A549 (cell line): Measurements from ENCODE around the gene OCA2. TPM values are rescaled to one million over a fixed set of nuclear protein-coding genes. Genes with fewer than 3 reads are reported as not detected.

Experiments used
- ATAC-seq, 2 experiments: fragments of 200-7000 bp in 1 of 2; fragments of >200 bp in 1 of 2; cut with Nextera tagmentation in 1 of 2; cut with Tn5 transposase in 1 of 2; 3 replicates each; pipeline versions ENCODE4 v1.8.0 to v1.9.1; 2018 to 2020; ENCODE audit warnings: mild to moderate bottlenecking in 1 of 2, moderate library complexity in 1 of 2
- CTCF ChIA-PET: fragments of 300-600 bp; sonication (Branson Sonifier 250); formaldehyde crosslinking; extraction: SDS; loops from one replicate; lab custom pipeline; 2021; ENCODE audit warnings: antibody characterized with exemption, inconsistent platforms; lab: Yijun Ruan, JAX
- POLR2A ChIA-PET: fragments of 350-600 bp; formaldehyde crosslinking; extraction: SDS; loops from one replicate; lab custom pipeline; 2021; ENCODE audit warnings: antibody characterized with exemption, inconsistent platforms; lab: Yijun Ruan, JAX
- DNase-seq, 2 experiments: peaks; one replicate each; pipeline versions ENCODE4 v3.0.0 to v3.0.0-alpha.2; 2011 to 2016; ENCODE audit warnings: low read depth in 1 of 2, low spot score in 1 of 2
- FAIRE-seq: peaks from 2 replicates; lab custom pipeline; 2011; peaks lifted over from hg19 to GRCh38; lab: Jason Lieb, UNC
- H3K27ac ChIP-seq, 2 experiments: fragments of >200 bp; sonication (Bioruptor Twin); formaldehyde crosslinking; 3 replicates each; pipeline ENCODE4 v1.5.1; 2016 to 2017
- H3K4me1 ChIP-seq: fragments of >200 bp; sonication (Bioruptor Twin); formaldehyde crosslinking; 3 replicates; pipeline ENCODE4 v1.6.1; 2016
- H3K4me2 ChIP-seq: fragments of >200 bp; sonication (Bioruptor Twin); formaldehyde crosslinking; 3 replicates; pipeline ENCODE4 v1.6.1; 2016
- H3K4me3 ChIP-seq: fragments of >200 bp; sonication (Bioruptor Twin); formaldehyde crosslinking; 3 replicates; pipeline ENCODE4 v1.5.1; 2016
- H3K9me3 ChIP-seq: fragments of >200 bp; sonication (Bioruptor Twin); formaldehyde crosslinking; 3 replicates; pipeline ENCODE4 v1.6.1; 2016
- BHLHE40 ChIP-seq: IDR thresholded peaks from 2 replicates; pipeline ENCODE4 v1.6.1; 2012; ENCODE audit warnings: low read depth, low read length, inconsistent platforms
- CBX2 ChIP-seq: fragments of 200-600 bp; sonication (generic); IDR thresholded peaks from 2 replicates; pipeline ENCODE4 v1.6.1; 2016; ENCODE audit warnings: low read depth, mild to moderate bottlenecking, borderline replicate concordance
- CHD2 ChIP-seq: fragments of 150-350 bp; IDR thresholded peaks from 2 replicates; pipeline ENCODE4 v1.6.1; 2014; ENCODE audit warnings: low read length; ENCODE audit not compliant: partially characterized antibody
- CHD4 ChIP-seq: fragments of 200-600 bp; sonication (generic); IDR thresholded peaks from 2 replicates; pipeline ENCODE4 v1.6.1; 2016; ENCODE audit warnings: antibody characterized with exemption, mild to moderate bottlenecking, borderline replicate concordance
- EHMT2 ChIP-seq: fragments of 200-600 bp; sonication (generic); IDR thresholded peaks from 2 replicates; pipeline ENCODE4 v1.6.1; 2016; ENCODE audit warnings: antibody characterized with exemption, low read depth, mild to moderate bottlenecking, moderate library complexity
- GATA3 ChIP-seq: IDR thresholded peaks from 2 replicates; pipeline ENCODE4 v1.6.1; 2012; ENCODE audit warnings: borderline replicate concordance
- KDM1A ChIP-seq: fragments of 200-600 bp; sonication (generic); IDR thresholded peaks from 2 replicates; pipeline ENCODE4 v1.6.1; 2016; ENCODE audit warnings: low read depth, mild to moderate bottlenecking
- MAFK ChIP-seq: fragments of 450-650 bp; IDR thresholded peaks from 2 replicates; pipeline ENCODE4 v1.6.1; 2014; ENCODE audit not compliant: partially characterized antibody
- MYC ChIP-seq: IDR thresholded peaks from 2 replicates; pipeline ENCODE4 v1.6.1; 2012; ENCODE audit warnings: mild to moderate bottlenecking, inconsistent platforms, low read length, improper control_type of control experiment, borderline replicate concordance
- NPAS2 ChIP-seq: fragments of 250-450 bp; sonication (Bioruptor Pico); IDR thresholded peaks from 2 replicates; pipeline ENCODE4 v1.8.0; 2022; ENCODE audit warnings: mild to moderate bottlenecking, moderate library complexity, borderline replicate concordance
- NR3C1 ChIP-seq: fragments of >200 bp; sonication (Bioruptor Twin); formaldehyde crosslinking; IDR thresholded peaks from 3 replicates; pipeline ENCODE4 v1.6.1; 2017
- POLR2A ChIP-seq: IDR thresholded peaks from 2 replicates; pipeline ENCODE4 v1.6.1; 2012; ENCODE audit warnings: mild to moderate bottlenecking, low read length
- POLR2AphosphoS2 ChIP-seq: conservative IDR thresholded peaks from 2 replicates; pipeline ENCODE4 v1.6.1; 2012; ENCODE audit warnings: low read length, improper control_type of control experiment, inconsistent platforms
- RARB ChIP-seq: fragments of 250-450 bp; sonication (Bioruptor Pico); IDR thresholded peaks from 2 replicates; pipeline ENCODE4 v1.8.0; 2021; ENCODE audit warnings: mild to moderate bottlenecking, moderate library complexity
- RCOR1 ChIP-seq: fragments of 150-350 bp; IDR thresholded peaks from 2 replicates; pipeline ENCODE4 v1.6.1; 2014; ENCODE audit warnings: antibody characterized with exemption, low read length, low read depth
- RFX5 ChIP-seq: fragments of 450-650 bp; IDR thresholded peaks from 2 replicates; pipeline ENCODE4 v1.7.1; 2014; ENCODE audit warnings: antibody characterized with exemption, mild to moderate bottlenecking, moderate library complexity
- RNF2 ChIP-seq: fragments of 200-600 bp; sonication (generic); IDR thresholded peaks from 2 replicates; pipeline ENCODE4 v1.6.1; 2016; ENCODE audit warnings: low read depth, mild to moderate bottlenecking, antibody characterized with exemption, moderate library complexity, borderline replicate concordance
- SMC3 ChIP-seq: fragments of >200 bp; sonication (Bioruptor Twin); formaldehyde crosslinking; IDR thresholded peaks from 3 replicates; pipeline ENCODE4 v1.6.1; 2018; ENCODE audit warnings: inconsistent platforms
- SREBF2 ChIP-seq: fragments of 450-650 bp; IDR thresholded peaks from 2 replicates; pipeline ENCODE4 v1.6.1; 2014; ENCODE audit warnings: mild to moderate bottlenecking, moderate library complexity
- ZC3H11A ChIP-seq: fragments of 450-650 bp; IDR thresholded peaks from 2 replicates; pipeline ENCODE4 v1.6.1; 2014; ENCODE audit warnings: antibody characterized with exemption, mild to moderate bottlenecking
- ZNF302 ChIP-seq: fragments of 250-450 bp; sonication (Bioruptor Pico); IDR thresholded peaks from 2 replicates; pipeline ENCODE4 v1.9.0; 2021; ENCODE audit warnings: inconsistent platforms, mild to moderate bottlenecking, moderate library complexity
- ZSCAN20 ChIP-seq: fragments of 250-450 bp; sonication (Bioruptor Pico); IDR thresholded peaks from 2 replicates; pipeline ENCODE4 v1.8.0; 2022; ENCODE audit warnings: mild to moderate bottlenecking, moderate library complexity
- WGBS: methylation state at CpG from one replicate; pipeline ENCODE4 v1.1.6; 2017; ENCODE audit errors: missing lambda C conversion rate; 5-methylcytosine and 5-hydroxymethylcytosine counted together
- polyA plus RNA-seq, 4 experiments: library from polyadenylated mRNA; depleted of rRNA in 3 of 4; stranded (reverse); fragments of >200 nt; fragmentation: RNase III in 1 of 4; extraction: RNeasy Plus Mini Kit Qiagen cat#74134 plus additional on column Dnase treatment in 1 of 4; gene quantifications; 2 replicates in 3 of 4; 3 replicates in 1 of 4; pipeline ENCODE4 v1.2.3, GENCODE V29; 2011 to 2017
- TF ChIP-seq, protein P1 (sequence below): IDR thresholded peaks from 2 replicates; pipeline ENCODE4 v1.6.1; 2012
- TF ChIP-seq, protein P2 (sequence below): fragments of 250-450 bp; sonication (Bioruptor Pico); IDR thresholded peaks from 2 replicates; pipeline ENCODE4 v1.5.0; 2021; ENCODE audit warnings: mild to moderate bottlenecking, moderate library complexity, borderline replicate concordance
- TF ChIP-seq, protein P3 (sequence below): fragments of >200 bp; sonication (Bioruptor Twin); formaldehyde crosslinking; IDR thresholded peaks from 3 replicates; pipeline ENCODE4 v1.5.1; 2016
- TF ChIP-seq, protein P4 (sequence below): fragments of 450-650 bp; IDR thresholded peaks from 2 replicates; pipeline ENCODE4 v1.6.1; 2014; ENCODE audit warnings: antibody characterized with exemption

The OCA2 gene
- polyA plus RNA-seq, 2 of the 4 experiments (the other 2 are of a cell fraction): 0.17 to 0.25 TPM

- Histone ChIP-seq H3K27ac (no peak overlapping the region), H3K9me3 (no peaks in the 10 kb centered on the region), H3K4me3 (no peak overlapping the region), H3K4me2 (no peak overlapping the region), H3K4me1 (no peaks in the 10 kb centered on the region)
- CTCF ChIA-PET: interaction anchor here (1.2 to 7.0 kb wide), 8 partner anchors 8 to 103 kb away, joined by 3 to 63 read pairs (median 16); partner anchors contain the start of gene OCA2
- TF ChIP-seq BHLHE40 (no peak), RNF2 (no peak), MAFK (no peak), GATA3 (no peak), POLR2AphosphoS2 (no peak), MYC (no peak)
- TF ChIP-seq, protein P1, sequence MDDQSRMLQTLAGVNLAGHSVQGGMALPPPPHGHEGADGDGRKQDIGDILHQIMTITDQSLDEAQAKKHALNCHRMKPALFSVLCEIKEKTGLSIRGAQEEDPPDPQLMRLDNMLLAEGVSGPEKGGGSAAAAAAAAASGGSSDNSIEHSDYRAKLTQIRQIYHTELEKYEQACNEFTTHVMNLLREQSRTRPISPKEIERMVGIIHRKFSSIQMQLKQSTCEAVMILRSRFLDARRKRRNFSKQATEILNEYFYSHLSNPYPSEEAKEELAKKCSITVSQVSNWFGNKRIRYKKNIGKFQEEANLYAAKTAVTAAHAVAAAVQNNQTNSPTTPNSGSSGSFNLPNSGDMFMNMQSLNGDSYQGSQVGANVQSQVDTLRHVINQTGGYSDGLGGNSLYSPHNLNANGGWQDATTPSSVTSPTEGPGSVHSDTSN: no peak
- TF ChIP-seq, protein P2, sequence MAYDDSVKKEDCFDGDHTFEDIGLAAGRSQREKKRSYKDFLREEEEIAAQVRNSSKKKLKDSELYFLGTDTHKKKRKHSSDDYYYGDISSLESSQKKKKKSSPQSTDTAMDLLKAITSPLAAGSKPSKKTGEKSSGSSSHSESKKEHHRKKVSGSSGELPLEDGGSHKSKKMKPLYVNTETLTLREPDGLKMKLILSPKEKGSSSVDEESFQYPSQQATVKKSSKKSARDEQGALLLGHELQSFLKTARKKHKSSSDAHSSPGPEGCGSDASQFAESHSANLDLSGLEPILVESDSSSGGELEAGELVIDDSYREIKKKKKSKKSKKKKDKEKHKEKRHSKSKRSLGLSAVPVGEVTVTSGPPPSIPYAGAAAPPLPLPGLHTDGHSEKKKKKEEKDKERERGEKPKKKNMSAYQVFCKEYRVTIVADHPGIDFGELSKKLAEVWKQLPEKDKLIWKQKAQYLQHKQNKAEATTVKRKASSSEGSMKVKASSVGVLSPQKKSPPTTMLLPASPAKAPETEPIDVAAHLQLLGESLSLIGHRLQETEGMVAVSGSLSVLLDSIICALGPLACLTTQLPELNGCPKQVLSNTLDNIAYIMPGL: no peak
- POLR2A ChIA-PET: no interaction called here
- FAIRE-seq (no peak), ATAC-seq (no peak), DNase-seq (no peak)
- WGBS: 87% methylated on average over 10 of the region's 10 CpGs
Observed at GRCh38 chr15:28124841-28125240, 25.7 kb upstream of the OCA2 start.

DNA sequence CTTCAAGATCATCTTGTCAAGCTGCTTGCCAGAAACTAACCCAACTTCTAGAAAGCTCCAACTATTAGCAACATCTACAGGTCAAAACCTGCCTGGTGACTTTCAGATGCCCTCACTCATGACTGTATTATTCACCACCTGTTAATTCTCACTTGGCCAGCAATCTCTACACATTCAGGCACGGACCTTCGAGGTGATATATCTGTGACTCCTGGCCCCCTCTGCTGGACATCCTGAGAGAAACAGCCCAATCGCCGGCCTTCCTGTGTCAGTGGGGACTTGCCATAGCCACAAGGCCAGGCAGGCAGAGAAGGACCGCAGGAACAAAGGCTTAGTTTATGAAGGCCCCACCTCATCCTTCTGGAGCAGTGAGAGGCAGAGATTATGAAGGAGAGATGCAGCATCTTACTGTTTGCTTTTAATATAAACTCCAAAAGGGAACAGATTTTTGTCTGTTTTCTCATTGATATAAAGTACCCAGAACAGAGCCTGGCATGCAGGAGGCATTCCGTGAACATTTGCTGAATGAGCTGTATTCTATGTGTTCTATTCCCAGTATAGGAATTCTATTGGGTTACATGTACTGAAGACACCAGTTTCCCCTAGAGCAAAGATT, 24.4 kb upstream of the OCA2 start:
- ATAC-seq (peak; percentile 95 to 96), DNase-seq (peak; percentile 81 to 83), FAIRE-seq (peak; percentile 67)
- no peaks in the 10 kb centered on the region for H3K4me1 ChIP-seq
- no peak overlapping the region for H3K4me2 ChIP-seq
- H3K4me3 ChIP-seq: no peak overlapping the region
- H3K9me3 ChIP-seq: no peaks in the 10 kb centered on the region
- H3K27ac ChIP-seq: no peak overlapping the region
- ChIA-PET POLR2A (no interaction called here), CTCF (interaction anchor here (0.6 to 7.0 kb wide), 17 partner anchors 9 to 1235 kb away, joined by 3 to 48 read pairs (median 3); partner anchors contain the start of gene OCA2)
- WGBS: 30% methylated on average over 6 of the region's 6 CpGs
- no peak for TF ChIP-seq EHMT2
- no peak for TF ChIP-seq ZNF302 (CRISPR knock-in tag)
- TF ChIP-seq KDM1A: no peak
- TF ChIP-seq ZSCAN20 (CRISPR knock-in tag): no peak
- TF ChIP-seq, protein P2: no peak
- no peak for TF ChIP-seq RARB
- TF ChIP-seq CHD4: no peak
- TF ChIP-seq ZC3H11A: no peak
- TF ChIP-seq RFX5: no peak
- no peak for TF ChIP-seq NR3C1
- TF ChIP-seq BHLHE40: no peak
- TF ChIP-seq, protein P3, sequence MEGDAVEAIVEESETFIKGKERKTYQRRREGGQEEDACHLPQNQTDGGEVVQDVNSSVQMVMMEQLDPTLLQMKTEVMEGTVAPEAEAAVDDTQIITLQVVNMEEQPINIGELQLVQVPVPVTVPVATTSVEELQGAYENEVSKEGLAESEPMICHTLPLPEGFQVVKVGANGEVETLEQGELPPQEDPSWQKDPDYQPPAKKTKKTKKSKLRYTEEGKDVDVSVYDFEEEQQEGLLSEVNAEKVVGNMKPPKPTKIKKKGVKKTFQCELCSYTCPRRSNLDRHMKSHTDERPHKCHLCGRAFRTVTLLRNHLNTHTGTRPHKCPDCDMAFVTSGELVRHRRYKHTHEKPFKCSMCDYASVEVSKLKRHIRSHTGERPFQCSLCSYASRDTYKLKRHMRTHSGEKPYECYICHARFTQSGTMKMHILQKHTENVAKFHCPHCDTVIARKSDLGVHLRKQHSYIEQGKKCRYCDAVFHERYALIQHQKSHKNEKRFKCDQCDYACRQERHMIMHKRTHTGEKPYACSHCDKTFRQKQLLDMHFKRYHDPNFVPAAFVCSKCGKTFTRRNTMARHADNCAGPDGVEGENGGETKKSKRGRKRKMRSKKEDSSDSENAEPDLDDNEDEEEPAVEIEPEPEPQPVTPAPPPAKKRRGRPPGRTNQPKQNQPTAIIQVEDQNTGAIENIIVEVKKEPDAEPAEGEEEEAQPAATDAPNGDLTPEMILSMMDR: peak; percentile 69
- TF ChIP-seq, protein P4, sequence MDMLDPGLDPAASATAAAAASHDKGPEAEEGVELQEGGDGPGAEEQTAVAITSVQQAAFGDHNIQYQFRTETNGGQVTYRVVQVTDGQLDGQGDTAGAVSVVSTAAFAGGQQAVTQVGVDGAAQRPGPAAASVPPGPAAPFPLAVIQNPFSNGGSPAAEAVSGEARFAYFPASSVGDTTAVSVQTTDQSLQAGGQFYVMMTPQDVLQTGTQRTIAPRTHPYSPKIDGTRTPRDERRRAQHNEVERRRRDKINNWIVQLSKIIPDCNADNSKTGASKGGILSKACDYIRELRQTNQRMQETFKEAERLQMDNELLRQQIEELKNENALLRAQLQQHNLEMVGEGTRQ: no peak
- no peak for TF ChIP-seq CHD2
- no peak for TF ChIP-seq MAFK
- no peak for TF ChIP-seq RCOR1
- no peak for TF ChIP-seq POLR2A
- TF ChIP-seq CBX2: no peak
- TF ChIP-seq SREBF2: no peak
- TF ChIP-seq SMC3: peak; percentile 75
- TF ChIP-seq NPAS2 (CRISPR knock-in tag): no peak
